SKM-1 treated with dmso at 0.1 percent for 144 hours (cell line): ENCODE results near the gene OTX1.
"Not testable (repeated sequence)": the region's sequence is repeated elsewhere in the genome, so short reads cannot be mapped to it uniquely, and the experiment has no call there.

Experiments used
- DNase-seq: peaks from one replicate; lab custom pipeline; 2025; ENCODE audit not compliant: unreplicated experiment; lab: John Stamatoyannopoulos, UW

Gene OTX1

DNA sequence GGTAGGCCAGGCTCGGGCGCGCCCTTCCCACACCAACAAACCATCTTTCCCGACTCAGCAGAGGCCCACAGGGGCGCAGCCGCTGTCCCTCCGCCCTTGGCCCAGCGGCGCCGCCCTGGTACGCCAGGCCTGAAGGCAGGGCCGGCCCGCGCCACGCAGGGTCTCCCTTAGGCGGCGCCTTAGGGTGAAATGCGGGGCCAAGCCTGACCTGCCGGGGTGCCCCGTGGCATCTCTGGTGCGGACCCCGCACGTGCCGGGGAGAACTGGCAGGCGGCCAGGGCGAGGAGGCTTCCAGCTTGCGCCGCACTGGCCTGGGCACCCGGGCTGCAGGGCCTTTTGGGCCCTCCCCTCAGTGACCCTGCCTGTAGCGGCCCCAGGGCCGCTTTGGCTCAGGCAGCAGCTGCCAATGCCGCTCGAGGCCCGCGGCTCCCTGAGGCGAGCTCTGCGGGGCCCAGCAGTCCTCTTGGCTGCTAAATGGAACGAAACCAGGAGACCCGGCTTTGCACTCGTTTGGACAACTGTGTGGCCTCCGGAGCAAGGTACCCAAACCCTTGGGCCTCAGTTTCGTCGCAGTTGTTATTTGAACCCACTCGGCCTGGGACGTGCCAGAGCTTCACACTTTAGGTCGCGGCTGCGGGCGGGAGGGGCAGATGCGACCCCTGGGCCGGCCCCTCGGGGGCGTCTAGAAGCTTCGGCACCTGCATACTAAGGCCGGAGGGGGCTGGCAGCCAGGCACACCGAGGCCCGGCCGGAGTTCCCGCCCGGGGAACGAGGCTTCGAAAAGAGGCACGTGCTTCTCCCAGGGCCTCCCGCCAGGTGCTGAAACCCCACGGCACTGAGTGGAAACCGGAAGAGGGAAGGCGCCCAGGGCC lies 8.5 kb downstream of the OTX1 start:
- no peak for DNase-seq

DNA sequence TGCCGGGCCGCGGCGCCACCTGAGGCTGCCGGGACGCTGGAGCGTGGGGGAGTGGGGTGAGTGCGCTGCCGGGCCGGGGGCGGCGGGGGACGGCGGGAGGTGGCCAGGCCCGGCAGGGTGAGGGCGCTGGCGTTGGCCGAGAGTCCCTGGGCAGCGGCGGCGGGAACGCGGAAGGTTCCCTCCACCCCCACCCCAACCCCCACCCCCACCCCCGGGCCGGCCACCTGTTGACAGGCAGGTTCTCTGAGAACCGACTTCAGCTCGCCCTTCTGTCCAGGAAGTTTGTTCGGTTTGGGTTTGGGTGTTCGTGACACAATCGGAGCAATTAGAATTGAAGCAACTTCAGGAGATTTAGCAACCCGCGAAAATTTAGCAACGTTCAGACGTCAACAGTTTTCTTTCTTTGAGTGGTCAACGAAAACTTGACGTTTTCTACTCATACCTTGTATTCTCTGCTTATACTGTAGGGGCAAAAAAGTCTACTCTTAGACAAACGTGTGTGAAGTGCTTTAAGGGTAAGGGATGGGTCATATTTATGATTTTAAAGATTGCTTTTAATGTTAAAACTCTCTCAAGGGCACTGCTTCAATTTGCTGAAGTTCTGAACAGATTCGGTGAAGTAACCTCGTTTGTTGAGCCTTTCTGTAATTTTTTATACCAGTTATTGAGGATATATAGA lies 9.3 kb downstream of the OTX1 start:
- DNase-seq, result peak; percentile 88

DNA sequence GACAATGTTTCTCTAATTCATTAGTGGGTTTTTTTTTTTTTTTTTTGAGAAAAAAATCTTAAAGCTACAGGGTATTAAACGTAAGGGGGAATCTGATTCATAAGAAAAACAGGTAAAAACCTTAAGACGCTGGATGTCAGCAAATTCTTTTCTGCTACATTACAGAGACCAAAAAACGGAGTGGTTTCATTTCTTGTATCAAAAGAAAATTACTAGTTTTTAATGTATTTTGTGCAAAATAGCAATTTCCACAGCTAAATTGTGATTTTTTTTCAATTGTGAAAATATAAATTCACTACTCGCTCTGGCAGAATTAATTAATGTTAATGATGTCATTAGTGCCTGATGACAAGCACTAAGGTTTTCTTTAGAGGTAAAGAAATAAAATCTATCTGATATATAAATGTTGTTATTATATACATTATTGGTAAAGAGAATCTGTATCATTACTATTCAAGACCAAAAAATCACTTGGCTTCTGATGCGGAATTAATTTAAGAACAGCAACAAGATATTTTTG lies 9.9 kb downstream of the OTX1 start:
- no peak for DNase-seq

DNA sequence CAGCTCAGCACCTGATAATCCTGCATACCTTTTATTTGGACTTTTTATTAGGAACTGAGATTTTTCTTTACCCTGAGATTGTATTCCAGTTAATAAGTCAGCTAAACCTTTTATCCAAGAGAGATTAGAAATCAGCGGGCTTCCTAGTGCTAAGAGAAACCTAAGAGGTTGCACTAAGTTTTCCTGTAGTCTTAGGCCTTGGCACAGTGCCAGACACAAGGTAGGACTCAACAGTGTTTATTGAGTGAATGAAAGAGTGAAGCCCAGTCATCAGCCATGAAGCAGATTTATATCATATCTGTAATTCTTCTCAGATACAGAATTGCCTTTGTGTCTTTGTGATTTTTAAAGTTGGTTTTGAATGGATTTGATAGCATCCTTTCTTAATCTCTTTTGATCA lies 13.6 kb downstream of the OTX1 start:
- no peak for DNase-seq

DNA sequence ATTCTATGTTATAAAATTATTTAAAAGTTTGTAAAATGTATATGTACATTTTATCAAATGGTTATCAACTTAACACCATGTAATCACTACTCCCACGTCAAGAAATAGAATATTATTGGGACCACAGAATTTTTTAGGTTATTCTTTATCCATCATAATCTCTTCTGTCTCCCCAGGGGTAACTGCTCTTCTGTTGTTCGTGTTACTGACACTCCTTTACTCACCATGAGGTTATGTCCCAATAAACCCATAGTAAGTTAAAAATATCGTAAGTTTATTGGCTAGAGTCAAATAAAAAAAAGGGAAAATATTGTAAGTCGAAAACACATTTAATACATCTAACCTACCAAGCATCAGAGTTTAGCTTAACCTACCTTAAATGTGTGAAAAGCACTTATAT lies 14.0 kb downstream of the OTX1 start:
- DNase-seq, result no peak

DNA sequence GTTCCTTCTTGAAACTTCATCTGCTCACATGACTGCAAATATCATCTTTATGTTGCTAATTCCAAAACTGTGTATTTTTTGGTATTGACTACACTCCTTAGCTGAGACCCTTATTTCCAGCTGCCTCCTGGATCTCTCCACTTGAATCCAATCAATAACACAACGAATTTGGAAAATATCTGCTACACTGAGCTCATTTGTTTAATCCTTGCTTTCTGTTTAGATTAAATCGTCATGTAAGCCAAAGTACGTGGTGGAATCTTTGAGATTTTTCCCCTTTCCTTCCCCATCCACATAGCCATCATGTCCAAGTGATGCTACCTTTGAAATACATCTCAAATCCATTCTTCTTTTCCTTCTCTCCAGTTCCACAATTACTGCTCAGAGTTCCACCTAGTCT lies 15.6 kb downstream of the OTX1 start:
- no peak for DNase-seq

DNA sequence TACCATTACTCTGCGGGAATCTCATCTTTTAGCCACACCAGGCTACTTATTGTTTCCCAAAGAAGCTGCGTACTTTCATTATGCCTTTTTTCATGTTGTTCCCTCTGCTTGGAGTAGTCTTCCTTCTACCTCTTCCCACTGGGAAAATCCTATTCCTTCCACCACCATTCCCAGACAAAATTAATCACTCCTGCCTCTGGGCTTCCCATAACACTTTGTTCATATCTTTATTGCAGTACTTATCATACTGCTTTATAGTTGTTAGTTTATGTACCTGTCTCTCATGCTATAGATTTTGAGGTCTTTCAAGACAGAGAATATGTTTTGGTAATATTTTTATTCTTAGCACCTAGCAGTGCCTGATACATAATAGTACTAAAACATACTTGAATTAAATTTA lies 16.2 kb downstream of the OTX1 start:
- DNase-seq, result no peak

DNA sequence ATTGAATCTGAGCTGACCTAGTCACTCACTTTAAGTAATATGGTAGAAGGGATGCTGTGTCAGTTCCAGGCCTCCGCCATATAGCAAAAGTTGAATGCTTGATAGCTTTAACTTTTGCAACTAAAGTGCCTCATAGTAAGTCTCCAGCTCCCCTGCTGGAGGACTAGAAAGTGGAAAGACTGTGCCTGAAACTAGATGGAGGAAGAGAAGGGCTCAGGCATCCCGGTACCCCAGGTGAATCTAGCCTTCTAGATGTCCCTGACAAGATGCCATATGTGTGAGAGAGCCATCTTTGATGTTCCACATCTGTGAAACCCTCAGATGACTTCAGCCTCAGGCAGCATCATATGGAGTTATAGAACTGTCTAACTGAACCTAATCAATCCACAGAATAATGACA lies 21.0 kb downstream of the OTX1 start:
- no peak for DNase-seq

DNA sequence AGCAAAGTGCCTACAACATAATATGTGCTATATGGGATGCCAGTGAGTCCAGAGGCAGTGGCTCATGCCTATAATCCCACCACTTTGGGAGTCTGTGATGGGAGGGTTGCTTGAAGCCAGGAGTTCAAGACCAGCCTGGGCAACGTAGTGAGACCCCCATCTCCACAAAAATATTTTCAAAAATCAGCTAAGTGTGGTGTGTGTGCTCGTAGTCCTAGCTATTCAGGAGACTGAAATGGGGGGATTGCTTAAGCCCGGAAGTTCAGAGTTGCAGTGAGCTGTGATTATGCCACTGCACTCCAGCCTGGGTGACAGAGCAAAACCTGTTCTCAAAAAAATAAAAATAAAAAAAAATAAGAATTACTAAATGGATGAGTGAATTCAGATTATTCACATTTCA lies 23.4 kb downstream of the OTX1 start:
- peak; percentile 33 for DNase-seq

DNA sequence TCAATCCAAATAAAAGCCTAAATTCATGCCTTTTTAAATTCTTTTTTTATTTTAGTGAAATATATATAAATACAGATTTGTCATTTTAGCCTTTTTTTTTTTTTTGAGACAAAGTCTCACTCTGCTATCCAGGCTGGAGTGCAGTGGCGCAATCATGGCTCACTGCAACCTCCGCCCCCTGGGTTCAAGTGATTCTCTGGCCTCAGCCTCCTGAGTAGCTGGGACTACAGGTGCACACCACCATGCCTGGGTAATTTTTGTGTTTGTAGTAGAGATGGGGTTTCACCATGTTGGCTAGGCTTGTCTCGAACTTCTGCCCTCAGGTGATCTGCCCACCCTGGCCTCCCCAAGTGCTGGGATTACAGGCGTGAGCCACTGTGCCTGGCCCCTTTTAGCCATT lies 23.8 kb downstream of the OTX1 start:
- not testable (repeated sequence) for DNase-seq

DNA sequence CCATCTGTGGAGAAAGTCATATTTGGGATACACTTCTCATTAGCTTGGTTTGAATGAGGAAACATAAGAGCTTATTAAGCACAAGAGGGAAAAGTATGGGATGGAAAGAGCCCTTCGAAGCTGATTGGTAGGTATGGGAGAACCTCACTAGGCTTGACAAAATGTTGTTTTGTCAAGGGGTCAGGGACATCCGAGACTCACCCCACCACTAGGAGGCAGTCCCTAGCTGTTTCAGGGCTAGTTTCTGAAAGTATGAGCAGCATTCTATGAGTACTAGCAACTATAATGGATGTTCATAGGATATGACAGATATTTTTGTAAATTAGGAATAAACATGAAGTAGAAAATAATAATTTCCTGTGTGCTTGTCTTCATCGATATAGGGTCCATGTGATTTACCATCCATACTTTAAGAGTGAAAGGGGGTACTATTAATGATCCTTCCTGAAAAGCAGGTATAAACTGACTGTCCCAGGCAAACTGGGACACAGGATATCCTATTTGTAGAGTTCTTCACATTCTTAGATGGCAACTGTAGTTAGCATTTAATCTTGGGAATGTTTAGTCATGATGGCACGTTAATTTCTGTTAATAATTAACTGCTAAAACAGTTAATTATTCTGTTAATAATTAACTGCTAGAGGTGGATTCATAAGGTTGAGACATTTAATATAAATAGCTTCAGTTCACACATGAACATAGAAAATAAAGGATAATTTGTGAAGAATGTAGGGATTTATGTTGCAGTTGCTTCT lies 28.4 kb downstream of the OTX1 start:
- DNase-seq, result peak; percentile 8

DNA sequence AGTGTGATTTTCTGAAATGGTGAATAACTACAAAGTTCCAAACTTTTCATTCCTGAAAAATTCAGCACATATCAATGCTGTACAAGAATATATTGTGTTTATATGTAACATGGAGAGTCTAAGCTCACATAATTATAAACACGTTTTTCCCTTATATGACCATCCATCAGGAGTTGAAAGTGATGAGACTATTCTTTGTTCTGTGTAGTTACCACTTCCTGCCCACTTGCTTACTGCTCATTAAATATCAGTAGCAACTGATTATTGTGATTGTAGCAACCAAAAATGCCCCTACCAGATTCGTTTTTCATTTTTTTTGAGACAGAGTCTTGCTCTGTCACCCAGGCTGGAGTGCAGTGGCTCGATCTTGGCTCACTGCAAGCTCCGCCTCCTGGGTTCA lies 30.8 kb downstream of the OTX1 start:
- DNase-seq, result no peak

DNA sequence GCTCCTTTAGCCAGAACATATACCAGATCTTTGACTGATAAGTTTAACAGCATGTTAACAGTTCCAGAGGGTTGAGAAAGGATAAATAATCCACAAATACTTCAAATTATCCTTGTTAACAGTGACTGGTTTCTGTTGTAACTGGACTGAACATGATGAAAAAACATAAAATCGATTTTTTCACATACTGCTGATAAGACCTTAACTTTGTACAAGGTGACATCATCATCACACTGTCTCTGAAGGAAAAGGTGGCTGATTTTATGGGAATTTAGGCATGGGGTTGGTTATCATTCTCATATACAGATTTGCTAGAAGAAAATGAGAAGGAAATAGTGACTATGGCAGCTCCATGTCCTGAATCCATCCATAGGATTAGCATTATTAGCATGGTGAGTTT lies 36.1 kb downstream of the OTX1 start:
- DNase-seq, result no peak

DNA sequence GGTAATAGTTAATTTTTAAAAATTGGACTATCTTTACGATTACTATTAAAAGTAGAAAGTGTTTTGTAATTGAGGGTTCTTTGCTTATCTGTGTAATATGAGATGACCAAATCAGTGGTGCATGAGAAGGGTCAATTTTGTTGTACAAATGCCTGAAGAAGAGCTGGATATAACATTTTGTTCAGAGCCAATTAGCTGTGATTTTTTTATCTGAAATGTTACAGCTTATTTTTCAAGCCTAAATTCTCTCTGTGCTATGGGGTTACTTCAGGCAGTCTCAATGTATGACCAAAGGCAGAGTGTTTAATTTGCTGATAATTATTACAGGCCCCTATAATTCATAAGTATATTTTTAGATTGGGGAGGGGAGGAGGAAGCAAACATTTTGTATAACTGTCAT lies 41.8 kb downstream of the OTX1 start:
- no peak for DNase-seq

DNA sequence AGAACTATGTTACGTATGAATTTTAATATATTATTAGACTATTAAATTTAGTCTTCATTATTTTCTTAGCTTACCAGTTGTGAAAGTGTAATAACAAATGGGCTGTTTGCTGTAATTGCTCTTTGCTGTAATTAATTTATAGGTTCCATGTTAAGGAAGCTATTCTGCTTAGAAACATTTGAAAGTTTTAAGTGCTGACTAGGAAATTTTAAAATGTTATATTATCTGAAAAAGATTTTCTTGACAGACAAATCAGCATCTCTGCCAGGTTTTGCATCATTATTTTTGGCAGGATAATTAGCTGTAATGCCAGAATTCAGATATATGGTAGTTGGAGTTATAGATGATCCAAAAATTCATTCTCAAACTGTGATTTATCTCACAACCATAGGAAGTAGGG lies 42.2 kb downstream of the OTX1 start:
- DNase-seq, result no peak

DNA sequence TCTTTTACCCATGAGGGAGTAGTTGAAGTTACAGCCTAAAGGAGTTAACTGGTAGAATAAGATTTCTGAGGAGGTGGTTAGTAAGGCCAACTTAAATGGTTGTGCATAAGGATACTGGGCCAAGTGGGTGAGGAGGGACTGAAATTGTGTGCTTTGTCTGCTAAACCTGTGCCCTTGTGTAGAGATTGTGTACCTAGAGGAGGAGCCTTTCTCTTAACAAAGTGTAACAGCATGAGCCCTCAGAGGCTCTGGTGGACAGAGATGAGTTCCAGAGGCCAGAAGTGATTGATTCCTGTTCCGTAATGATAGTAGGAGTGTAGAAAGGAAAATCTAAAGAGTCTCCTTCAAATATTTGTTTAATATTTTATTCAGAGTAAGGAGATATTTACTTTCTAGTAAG lies 42.9 kb downstream of the OTX1 start:
- DNase-seq, result no peak

DNA sequence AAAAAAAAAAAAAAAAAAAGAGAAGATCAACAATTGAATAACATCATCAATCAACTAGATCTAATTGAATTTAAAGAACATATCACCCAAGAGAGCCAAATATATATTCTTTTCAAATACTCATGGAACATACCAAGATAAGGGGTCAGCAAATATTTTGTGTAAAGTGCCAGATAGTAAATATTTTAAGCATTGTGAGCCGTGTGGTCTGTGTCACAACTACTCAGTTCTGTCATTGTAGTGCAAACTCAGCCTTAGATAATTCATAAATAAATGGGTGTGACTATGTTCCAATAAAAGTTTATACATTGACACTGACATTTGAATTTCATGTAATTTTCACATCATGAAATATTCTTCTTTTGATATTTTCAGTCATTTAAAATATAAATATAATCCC lies 45.9 kb downstream of the OTX1 start:
- DNase-seq, result no peak

DNA sequence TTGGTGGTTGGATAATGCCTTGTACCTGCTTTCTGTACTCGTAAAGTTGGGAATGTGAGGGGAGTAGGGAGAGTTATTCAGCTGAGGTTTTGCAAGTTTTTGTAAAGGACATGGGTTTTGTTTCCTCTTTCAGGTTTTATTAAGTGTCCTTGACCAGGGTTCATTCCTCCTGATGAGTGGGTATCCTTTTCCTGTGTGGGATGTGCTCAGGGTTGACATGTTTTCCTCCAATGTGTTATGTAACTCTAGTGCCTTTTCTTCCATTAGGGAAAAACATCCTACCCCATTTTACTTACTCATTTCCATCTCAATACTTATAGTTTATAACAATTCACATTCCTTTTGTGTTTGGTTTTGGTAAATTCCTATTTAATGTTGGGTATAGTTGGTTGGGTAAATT lies 48.4 kb downstream of the OTX1 start:
- DNase-seq, result no peak

DNA sequence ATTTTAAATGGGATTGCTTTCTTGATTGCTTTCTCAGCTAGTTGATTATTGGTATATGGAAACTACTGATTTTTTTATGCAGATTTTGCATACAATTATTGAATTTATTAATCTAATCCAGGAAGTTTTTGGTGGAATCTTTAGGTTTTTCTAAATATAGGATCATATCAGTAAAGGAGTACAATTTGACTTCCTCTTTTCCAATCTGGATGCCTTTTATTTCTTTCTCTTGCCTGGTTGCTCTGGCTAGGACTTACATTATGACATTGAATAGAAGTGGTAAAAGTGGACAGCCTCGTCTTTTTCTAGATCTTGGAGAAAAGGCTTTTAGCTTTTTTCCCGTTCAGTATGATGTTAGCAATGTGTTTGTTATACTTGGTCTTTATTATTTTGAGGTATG lies 51.3 kb downstream of the OTX1 start:
- no peak for DNase-seq

DNA sequence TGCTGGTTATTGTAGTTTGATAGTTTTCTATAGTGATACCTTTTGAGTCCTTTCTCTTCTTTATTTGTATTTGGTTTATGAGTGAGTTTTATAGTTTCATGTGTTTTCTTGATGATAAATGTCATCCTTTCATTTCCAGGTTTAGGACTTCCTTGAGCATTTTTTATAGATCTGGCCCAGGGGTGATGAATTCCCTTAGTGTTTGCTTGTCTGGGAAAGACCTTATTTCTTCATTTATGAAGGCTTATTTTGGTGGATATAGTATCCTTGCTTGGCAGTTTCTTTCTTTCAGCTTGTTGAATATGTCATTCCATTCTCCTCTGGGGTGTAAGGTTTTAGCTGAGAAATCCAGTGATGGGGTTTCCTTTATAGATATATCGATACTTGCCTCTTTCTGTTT lies 53.9 kb downstream of the OTX1 start:
- no peak for DNase-seq
